MCF 10A (cell line): ENCODE results near the gene ZDHHC16. TPM values are rescaled to one million over a fixed set of nuclear protein-coding genes. Genes with fewer than 3 reads are reported as not detected.

Source experiments
- BruUV-seq: library from RNA; stranded (reverse); fragments of 400-500 nt; replicated peaks from 2 replicates; lab custom pipeline; 2021; lab: Mats Ljungman, UMichigan
- CTCF ChIA-PET: fragments of 300-600 bp; sonication (Branson Sonifier 250); formaldehyde crosslinking; extraction: SDS; loops from one replicate; lab custom pipeline; 2021; ENCODE audit warnings: antibody characterized with exemption, inconsistent platforms; lab: Yijun Ruan, JAX
- POLR2A ChIA-PET: fragments of 300-600, 350-650 bp; sonication (Branson Sonifier 250); formaldehyde crosslinking; extraction: SDS; loops from one replicate; lab custom pipeline; 2020; ENCODE audit warnings: antibody characterized with exemption, inconsistent platforms; lab: Yijun Ruan, JAX
- DNase-seq: peaks from one replicate; pipeline ENCODE4 v3.0.0-alpha.2; 2018; ENCODE audit not compliant: unreplicated experiment
- H3K27ac Mint-ChIP-seq: one replicate; pipeline ENCODE4 v1.8.0; 2022; ENCODE audit warnings: mild to moderate bottlenecking, low read depth, mixed read lengths; ENCODE audit not compliant: unreplicated experiment
- H3K27me3 Mint-ChIP-seq: one replicate; pipeline ENCODE4 v1.8.0; 2022; ENCODE audit warnings: mixed read lengths; ENCODE audit not compliant: insufficient read depth, unreplicated experiment
- H3K36me3 Mint-ChIP-seq: one replicate; pipeline ENCODE4 v1.8.0; 2022; ENCODE audit warnings: mild to moderate bottlenecking, moderate library complexity, mixed read lengths; ENCODE audit not compliant: insufficient read depth, unreplicated experiment
- H3K4me1 Mint-ChIP-seq: one replicate; pipeline ENCODE4 v1.8.0; 2022; ENCODE audit warnings: mixed read lengths; ENCODE audit not compliant: insufficient read depth, unreplicated experiment
- H3K4me3 Mint-ChIP-seq: one replicate; pipeline ENCODE4 v1.8.0; 2022; ENCODE audit warnings: mild to moderate bottlenecking, moderate library complexity, mixed read lengths; ENCODE audit not compliant: unreplicated experiment
- H3K9me3 Mint-ChIP-seq: one replicate; pipeline ENCODE4 v1.8.0; 2022; ENCODE audit warnings: mixed read lengths; ENCODE audit not compliant: unreplicated experiment
- CTCF ChIP-seq: fragments of 200-600 bp; IDR thresholded peaks from one replicate; pipeline ENCODE4 v1.8.0; 2022; ENCODE audit warnings: antibody characterized with exemption, mild to moderate bottlenecking; ENCODE audit not compliant: unreplicated experiment
- intact Hi-C: fragments of 100-400 bp; cut with micrococcal nuclease; formaldehyde crosslinking; loops from 2 replicates; pipeline ENCODE4 v1.14.1; 2022
- total RNA-seq: library from RNA; stranded (reverse); gene quantifications from 2 replicates; pipeline ENCODE4 v1.2.3, GENCODE V29; 2022

The ZDHHC16 gene
- total RNA-seq, 1 experiment from 2014 or later = 48.0 TPM

GRCh38 chr10:97494863-97495506, 49.0 kb downstream of the ZDHHC16 start:
- CTCF ChIA-PET = interaction anchor here (0.6 to 2.3 kb wide), 10 partner anchors 14 to 117 kb away, joined by 3 to 10 read pairs (median 4); partner anchors contain the start of gene HOGA1
- POLR2A ChIA-PET = interaction anchor here (0.7 to 1.7 kb wide), 9 partner anchors 14 to 90 kb away, joined by 3 to 7 read pairs (median 3); partner anchors contain the start of gene HOGA1
- no peaks in the 10 kb centered on the region for H3K27me3 Mint-ChIP-seq
- peaks cover 22% of the 10 kb centered on the region for H3K4me1 Mint-ChIP-seq
- no peak for TF ChIP-seq CTCF
- H3K27ac Mint-ChIP-seq = peak overlapping the region; percentile 18
- no peak for DNase-seq
- H3K9me3 Mint-ChIP-seq = no peaks in the 10 kb centered on the region
- BruUV-seq = no TSS peak
- intact Hi-C loops = loop anchor here (10.0 kb wide), 1 partner anchor 50 kb away; the partner anchor contains the start of genes EXOSC1 and ZDHHC16
- peaks cover 12% of the 10 kb centered on the region for H3K36me3 Mint-ChIP-seq
- peak overlapping the region; percentile 51 for H3K4me3 Mint-ChIP-seq

- H3K4me3 Mint-ChIP-seq = peak overlapping the region; percentile 88
- no peaks in the 10 kb centered on the region for H3K9me3 Mint-ChIP-seq
- intact Hi-C loops = loop anchor here (2.0 to 10.0 kb wide), 2 partner anchors 33 to 53 kb away; partner anchors contain the start of genes EXOSC1 and ZDHHC16
- H3K27me3 Mint-ChIP-seq = no peaks in the 10 kb centered on the region
- ChIA-PET CTCF (interaction anchor here (0.9 to 1.4 kb wide), 2 partner anchors 13 to 15 kb away, joined by 3 to 4 read pairs; no protein-coding TSS in a partner anchor), POLR2A (interaction anchor here (0.5 to 1.9 kb wide), 38 partner anchors 9 to 239 kb away, joined by 3 to 27 read pairs (median 4); partner anchors contain the start of genes ANKRD2, AVPI1, FRAT1 and HOGA1)
- DNase-seq = peak; percentile 82
- H3K4me1 Mint-ChIP-seq = peaks cover 29% of the 10 kb centered on the region
- H3K36me3 Mint-ChIP-seq = peaks cover 6% of the 10 kb centered on the region
- no TSS peak for BruUV-seq
- TF ChIP-seq CTCF = no peak
- H3K27ac Mint-ChIP-seq = peak overlapping the region; percentile 91
Measured at GRCh38 chr10:97497572-97498075, 51.6 kb downstream of the ZDHHC16 start.

DNA sequence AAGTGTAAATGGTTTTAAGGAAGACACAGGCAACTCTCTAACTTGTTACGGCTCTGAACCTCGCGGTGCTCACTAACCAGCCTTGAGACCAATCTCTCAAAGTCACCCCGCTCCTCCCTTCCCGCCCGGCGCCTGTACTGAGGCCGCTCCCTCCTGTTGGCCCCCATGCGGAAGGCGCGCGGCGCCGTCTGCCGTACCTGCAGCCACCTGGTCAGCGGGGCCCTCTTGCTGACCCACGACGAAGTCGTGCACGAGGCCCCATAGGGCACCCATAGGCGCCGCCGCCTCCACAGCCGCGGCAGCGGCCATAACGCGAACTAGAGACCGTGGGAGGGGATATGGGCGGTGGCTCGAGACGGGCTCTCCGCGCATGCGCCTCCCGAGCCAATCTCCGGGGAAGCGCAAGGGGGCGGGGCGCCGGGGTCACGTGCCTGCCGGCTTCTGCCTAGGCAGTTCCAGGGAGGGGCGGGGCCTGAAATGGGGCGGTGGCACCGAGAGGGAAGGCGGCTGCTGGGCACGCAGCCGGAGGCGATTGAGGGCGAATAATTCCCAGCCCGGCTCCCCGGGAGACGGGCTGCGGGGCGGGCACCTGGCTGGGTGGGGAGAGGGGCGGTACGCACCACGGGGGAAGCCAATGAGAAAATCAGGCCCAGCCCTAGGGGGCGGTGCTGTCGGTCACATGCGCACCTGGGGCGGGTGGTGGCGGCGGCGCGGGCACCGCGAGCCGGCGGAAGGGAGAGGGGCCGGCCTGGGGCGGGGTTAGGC, 52.3 kb downstream of the ZDHHC16 start, which contains the start of gene MMS19:
Gene MMS19 (minus strand): TSS at position 347 of the 765 bp plus-strand sequence. CDS start 38 bp downstream, at position 309.
- ChIA-PET POLR2A (interaction anchor here (0.6 to 2.8 kb wide), 38 partner anchors 9 to 216 kb away, joined by 3 to 35 read pairs (median 5); partner anchors contain the start of genes ANKRD2, FRAT1, HOGA1 and RRP12), CTCF (interaction anchor here (0.6 to 4.0 kb wide), 9 partner anchors 14 to 114 kb away, joined by 3 to 35 read pairs (median 4); no protein-coding TSS in a partner anchor)
- Mint-ChIP-seq H3K27ac (peak within 1 kb of the TSS; percentile 91), H3K4me3 (peak within 1 kb of the TSS; percentile 88), H3K4me1 (peaks cover 29% of the 10 kb centered on the region), H3K36me3 (peaks cover 6% of the 10 kb centered on the region), H3K9me3 (no peaks in the 10 kb centered on the region), H3K27me3 (no peaks in the 10 kb centered on the region)
- no peak for TF ChIP-seq CTCF
- TSS peak; percentile 73 for BruUV-seq
- intact Hi-C loops = loop anchor here (2.0 to 10.0 kb wide), 2 partner anchors 33 to 53 kb away; partner anchors contain the start of genes EXOSC1 and ZDHHC16
- DNase-seq = peak; percentile 98
